Measurements from ENCODE around the gene ZNHIT1. TPM values are rescaled to one million over a fixed set of nuclear protein-coding genes. Genes with fewer than 3 reads are reported as not detected.
A peak's percentile ranks its signal among the peaks of the same experiment; 100 is the strongest.

Gene ZNHIT1
- total RNA-seq, 1 donor from 2014 or later, result 39.1 TPM

DNA sequence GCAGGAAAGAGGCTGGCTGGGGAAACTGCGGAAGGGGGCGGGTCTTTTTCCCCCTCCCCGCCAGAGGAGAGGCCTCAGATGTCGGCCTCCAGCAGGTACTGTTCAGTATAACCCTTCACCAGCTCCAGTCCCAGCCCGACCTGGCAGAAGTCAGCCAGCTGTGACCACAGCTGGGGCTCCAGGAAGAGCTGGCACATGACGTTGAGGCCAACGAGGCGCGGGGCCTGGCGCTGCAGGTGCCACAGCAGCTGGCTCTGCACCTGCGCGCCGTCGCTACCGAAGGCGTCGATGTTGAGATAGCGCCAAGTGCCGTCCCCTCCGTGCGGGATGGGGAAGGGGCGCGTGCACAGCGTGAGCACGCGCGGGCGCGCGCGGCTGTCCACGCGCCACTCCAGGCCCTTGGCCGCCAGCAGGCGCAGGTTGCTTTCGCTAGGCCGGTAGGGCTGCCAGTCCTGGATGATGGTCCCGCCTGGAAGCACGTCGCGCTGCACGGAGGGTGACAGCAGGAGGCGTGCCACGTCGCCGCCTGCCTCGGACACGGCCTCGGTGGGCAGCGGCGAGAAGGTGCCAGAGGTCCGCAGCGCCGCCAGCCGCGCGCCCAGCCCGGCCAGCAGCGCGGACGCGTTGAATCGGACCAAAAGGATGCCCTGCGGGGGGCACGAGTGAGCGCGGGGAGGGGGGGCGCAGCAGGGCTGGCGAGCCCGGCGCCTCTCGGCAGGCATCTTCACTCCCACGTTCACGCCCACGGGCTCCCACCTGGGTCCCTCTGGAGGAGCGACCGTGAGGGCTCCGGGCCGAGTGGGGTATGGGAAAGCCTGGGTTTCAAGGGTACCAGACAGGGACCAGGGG is 45.7 kb upstream of the ZNHIT1 start:
- Histone ChIP-seq H3K9ac (no peak overlapping the region), H3K27me3 (peaks cover 100% of the 10 kb centered on the region), H3K79me2 (ENCODE audit: low read depth) (no peaks in the 10 kb centered on the region), H3F3A (ENCODE audit: low read depth) (peaks cover 23% of the 10 kb centered on the region), H2AFZ (replicated peaks) (no peak overlapping the region), H3K4me3 (peak overlapping the region; percentile 39), H3K4me1 (peaks cover 31% of the 10 kb centered on the region), H4K20me1 (ENCODE audit: low read depth) (peaks cover 60% of the 10 kb centered on the region), H3K4me2 (peak overlapping the region; percentile 77), H3K36me3 (no peaks in the 10 kb centered on the region), H3K27ac (no peak overlapping the region), H3K9me3 (ENCODE audit: low read depth) (no peaks in the 10 kb centered on the region)
- Mint-ChIP-seq H3K4me3 (peak overlapping the region; percentile 65), H3K4me1 (peaks cover 49% of the 10 kb centered on the region), H3K9me3 (peaks cover 2% of the 10 kb centered on the region), H3K27ac (no peak overlapping the region), H3K36me3 (no peaks in the 10 kb centered on the region), H3K27me3 (ENCODE audit: insufficient read depth, low read depth) (peaks cover 87% of the 10 kb centered on the region)
- peak; percentile 62 for DNase-seq (ENCODE audit: low spot score)
- TF ChIP-seq EZH2phosphoT487 (IDR thresholded peaks at IDR 0.05), result peak; percentile 85
- no peak for TF ChIP-seq CTCF (IDR thresholded peaks at IDR 0.05)
- peak; percentile 87 for TF ChIP-seq EZH2 (IDR thresholded peaks at IDR 0.05)

DNA sequence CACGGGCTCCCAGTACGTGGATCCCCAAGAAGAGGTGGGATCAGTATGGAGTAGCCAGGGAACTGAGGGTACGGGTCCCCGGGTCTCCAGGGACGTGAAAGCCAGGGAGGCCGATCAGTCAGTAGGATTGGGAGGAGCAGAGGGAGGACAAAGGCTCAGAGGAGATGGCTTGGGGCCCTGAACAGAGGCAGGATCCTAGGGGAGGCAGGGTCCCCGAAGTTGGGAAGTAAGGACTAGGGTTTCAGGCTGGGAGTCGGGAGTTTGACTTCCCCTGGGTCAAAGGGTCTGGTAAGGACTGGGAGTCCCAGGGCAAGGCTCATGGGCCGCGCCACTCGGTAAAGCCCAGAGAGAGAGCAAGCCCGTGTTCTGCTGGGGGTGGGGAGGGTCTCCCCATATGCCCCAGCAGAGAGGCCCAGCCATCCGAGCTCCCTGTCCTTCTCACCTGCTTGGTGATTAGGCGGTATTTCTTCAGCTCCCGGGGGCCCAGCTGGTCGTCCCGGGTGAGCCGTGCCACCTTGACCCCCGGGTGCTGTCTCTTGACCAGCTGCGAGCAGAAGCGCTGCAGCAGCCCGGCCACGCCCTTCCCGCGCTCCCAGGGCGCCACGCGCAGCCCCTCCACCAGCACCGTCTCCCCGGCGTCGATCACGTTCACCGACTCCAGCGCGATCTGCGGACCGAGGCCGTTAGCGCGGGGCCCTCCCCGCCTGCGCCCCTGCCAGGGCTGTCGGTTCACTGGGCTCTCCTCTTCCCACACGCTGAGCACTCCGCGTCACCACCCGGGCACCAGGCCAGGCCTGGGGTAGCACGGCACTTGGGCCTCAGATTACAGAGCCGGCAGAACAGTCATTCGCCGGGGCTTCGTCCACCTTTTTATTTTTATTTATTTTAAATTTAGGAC is 44.9 kb upstream of the ZNHIT1 start:
- peaks cover 86% of the 10 kb centered on the region for H3K27me3 Mint-ChIP-seq (ENCODE audit: insufficient read depth, low read depth)
- Histone ChIP-seq H3K27ac (no peak overlapping the region), H4K20me1 (ENCODE audit: low read depth) (peaks cover 51% of the 10 kb centered on the region), H3F3A (ENCODE audit: low read depth) (peaks cover 23% of the 10 kb centered on the region), H3K9me3 (ENCODE audit: low read depth) (no peaks in the 10 kb centered on the region), H3K27me3 (peaks cover 100% of the 10 kb centered on the region), H2AFZ (replicated peaks) (no peak overlapping the region), H3K4me2 (peak overlapping the region; percentile 77), H3K4me1 (peaks cover 26% of the 10 kb centered on the region), H3K9ac (no peak overlapping the region), H3K36me3 (no peaks in the 10 kb centered on the region), H3K79me2 (ENCODE audit: low read depth) (no peaks in the 10 kb centered on the region), H3K4me3 (peak overlapping the region; percentile 39)
- peaks cover 2% of the 10 kb centered on the region for H3K9me3 Mint-ChIP-seq
- peak overlapping the region; percentile 58 for H3K4me3 Mint-ChIP-seq
- TF ChIP-seq EZH2phosphoT487 (IDR thresholded peaks at IDR 0.05) (peak; percentile 7), EZH2 (IDR thresholded peaks at IDR 0.05) (no peak)
- DNase-seq (ENCODE audit: low spot score), result no peak
- H3K4me1 Mint-ChIP-seq, result peaks cover 41% of the 10 kb centered on the region
- H3K36me3 Mint-ChIP-seq, result no peaks in the 10 kb centered on the region
- H3K27ac Mint-ChIP-seq, result no peak overlapping the region

DNA sequence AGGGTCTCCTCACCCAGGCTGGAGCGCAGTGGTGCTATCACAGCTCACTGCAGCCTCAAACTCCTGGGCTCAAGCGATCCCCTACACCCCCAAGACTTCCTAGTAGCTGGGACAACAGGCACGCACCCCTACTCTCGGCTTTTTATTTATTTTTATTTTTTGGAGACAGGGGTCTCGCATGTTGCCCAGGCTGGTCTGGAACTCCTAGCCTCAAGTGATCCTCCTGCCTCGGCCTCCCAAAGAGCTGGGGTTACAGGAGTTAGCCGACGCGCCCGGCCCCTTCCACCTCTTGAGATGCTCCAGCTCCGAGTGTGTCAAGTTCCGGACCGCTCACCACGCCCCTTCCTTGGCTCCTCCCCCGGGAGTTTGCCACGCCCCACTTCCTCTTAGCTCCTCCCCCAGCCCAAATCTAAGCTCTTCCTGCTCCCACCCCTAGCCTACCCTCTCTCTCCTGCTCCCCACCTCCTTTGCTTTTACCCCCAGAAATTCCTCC is 44.2 kb upstream of the ZNHIT1 start:
- Histone ChIP-seq H3K27me3 (peaks cover 100% of the 10 kb centered on the region), H3K27ac (no peak overlapping the region), H3K36me3 (no peaks in the 10 kb centered on the region), H3K9me3 (ENCODE audit: low read depth) (no peaks in the 10 kb centered on the region), H2AFZ (replicated peaks) (no peak overlapping the region), H3K4me1 (peaks cover 26% of the 10 kb centered on the region), H3K9ac (no peak overlapping the region), H3K4me3 (peak overlapping the region; percentile 27), H3K79me2 (ENCODE audit: low read depth) (no peaks in the 10 kb centered on the region), H3F3A (ENCODE audit: low read depth) (peaks cover 23% of the 10 kb centered on the region), H4K20me1 (ENCODE audit: low read depth) (peaks cover 50% of the 10 kb centered on the region), H3K4me2 (peak overlapping the region; percentile 73)
- Mint-ChIP-seq H3K36me3 (no peaks in the 10 kb centered on the region), H3K27ac (no peak overlapping the region), H3K4me3 (peak overlapping the region; percentile 69), H3K4me1 (peaks cover 36% of the 10 kb centered on the region), H3K9me3 (peaks cover 2% of the 10 kb centered on the region), H3K27me3 (ENCODE audit: insufficient read depth, low read depth) (peaks cover 84% of the 10 kb centered on the region)
- TF ChIP-seq CTCF (IDR thresholded peaks at IDR 0.05), result no peak
- no peak for TF ChIP-seq EZH2 (IDR thresholded peaks at IDR 0.05)
- TF ChIP-seq EZH2phosphoT487 (IDR thresholded peaks at IDR 0.05), result no peak
- DNase-seq (ENCODE audit: low spot score), result peak; percentile 70
